Measurements from ENCODE around the gene EGFR.

GRCh38 chr7:55150166-55150565 lies 131.3 kb downstream of the EGFR start:
- TF ChIP-seq CTCF (IDR thresholded peaks at IDR 0.05) (no peak), POLR2A (IDR thresholded peaks at IDR 0.05) (no peak)

Measured in breast epithelium (tissue), 3 donors.